GM23338 (cell line): Measurements from ENCODE around the gene TSPAN13. TPM values are rescaled to one million over a fixed set of nuclear protein-coding genes. Genes with fewer than 3 reads are reported as not detected.

Experiments used
- CTCF ChIP-seq, 2 experiments: fragments of 200-600 bp in 1 of 2; sonication (generic) in 1 of 2; conservative IDR thresholded peaks; 2 replicates each; pipeline versions ENCODE4 v1.5.1 to v1.6.1; 2016 to 2017; ENCODE audit warnings: antibody characterized with exemption in 2 of 2, low read depth in 2 of 2, mild to moderate bottlenecking in 2 of 2, moderate library complexity in 1 of 2
- EZH2phosphoT487 ChIP-seq: fragments of 200-600 bp; sonication (generic); IDR thresholded peaks from one replicate; pipeline ENCODE4 v1.8.1; 2018; ENCODE audit warnings: antibody characterized with exemption; ENCODE audit not compliant: unreplicated experiment
- REST ChIP-seq: IDR thresholded peaks from one replicate; pipeline ENCODE4 v1.6.1; 2018; ENCODE audit warnings: antibody characterized with exemption; ENCODE audit not compliant: unreplicated experiment
- ZNF331 ChIP-seq: fragments of 250-450 bp; sonication (Bioruptor Pico); IDR thresholded peaks from 2 replicates; pipeline ENCODE4 v1.5.0; 2020; ENCODE audit warnings: low read depth, mild to moderate bottlenecking, moderate library complexity
- ZNF462 ChIP-seq: fragments of 250-450 bp; sonication (Bioruptor Pico); IDR thresholded peaks from 2 replicates; pipeline ENCODE4 v1.5.0; 2020; ENCODE audit warnings: mild to moderate bottlenecking, moderate library complexity
- polyA plus RNA-seq: library from polyadenylated mRNA; unstranded; fragments of >200 nt; fragmentation: Nextera tagmentation; extraction: Ambion mirVana; gene quantifications from 2 replicates; pipeline ENCODE4 v1.2.1, GENCODE V29; 2016
- total RNA-seq: library from RNA; depleted of rRNA; stranded (reverse); fragments of >200 nt; shearing (Covaris generic); gene quantifications from 2 replicates; pipeline ENCODE4 v1.2.3, GENCODE V29; 2014

The TSPAN13 gene
- total and polyA plus RNA-seq, 2 experiments from 2014 or later: 27.6 to 40.9 TPM

- TF ChIP-seq ZNF462 (CRISPR knock-in tag) (no peak), CTCF (conservative IDR thresholded peaks at IDR 0.05; ENCODE audit: low read depth in 2 of 2) (no peak), EZH2phosphoT487 (no peak), REST (no peak), ZNF331 (no peak)
These were observed 33.6 kb downstream of the TSPAN13 start (continued) for GRCh38 chr7:16787127-16787526.
